Stimulated activated CD4-positive, alpha-beta T cell treated with anti-CD3 and anti-CD28 coated beads, Interleukin-4, amount 100 ng/mL, for 4 hours (primary cell): ENCODE results near the gene CNTD1.
"Not testable (repeated sequence)": the region's sequence is repeated elsewhere in the genome, so short reads cannot be mapped to it uniquely, and the experiment has no call there.

ENCODE experiments used
- DNase-seq, 2 experiments: peaks; one replicate each; pipeline ENCODE4 v3.0.0-alpha.2; 2020

CNTD1 gene

DNA sequence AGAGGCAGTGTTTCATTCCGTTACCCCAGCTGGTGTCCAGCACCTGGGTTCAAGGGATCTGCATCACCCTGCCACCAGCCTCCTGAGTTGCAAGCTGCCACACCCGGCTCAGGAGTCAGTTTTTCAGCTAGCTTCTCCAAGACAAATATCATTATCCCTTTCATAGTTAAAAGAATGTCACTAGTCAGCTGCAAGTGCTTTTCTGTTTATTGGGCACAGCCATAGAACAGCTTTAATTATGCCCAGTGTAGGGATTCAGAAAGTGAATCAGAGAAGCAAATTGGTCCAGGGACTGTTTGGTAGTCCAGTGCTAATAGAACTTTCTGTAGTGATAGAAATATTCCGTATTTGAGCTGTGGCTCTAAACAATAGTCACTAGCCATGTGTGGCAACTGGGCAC lies 49.4 kb downstream of the CNTD1 start:
- DNase-seq, result no peak

DNA sequence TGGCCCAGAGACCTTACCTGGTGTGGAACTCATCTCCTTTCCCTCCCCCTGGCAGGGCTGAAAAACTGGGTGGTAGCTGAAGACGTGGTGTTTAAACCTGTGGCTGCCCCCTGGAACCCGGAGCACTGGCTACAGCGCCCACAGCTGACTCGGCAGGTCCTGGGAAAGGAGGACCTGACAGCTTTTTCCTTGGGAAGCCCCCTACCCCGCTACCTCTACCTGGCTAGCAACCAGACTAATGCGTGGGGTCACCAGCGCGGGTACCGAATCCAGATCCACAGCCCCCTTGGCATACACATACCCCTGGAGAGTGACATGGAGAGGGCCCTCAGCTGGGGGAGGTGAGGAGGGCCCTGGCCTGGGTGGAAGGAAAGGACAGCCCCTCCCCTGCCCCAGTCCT lies 50.4 kb downstream of the CNTD1 start:
- DNase-seq, result no peak

DNA sequence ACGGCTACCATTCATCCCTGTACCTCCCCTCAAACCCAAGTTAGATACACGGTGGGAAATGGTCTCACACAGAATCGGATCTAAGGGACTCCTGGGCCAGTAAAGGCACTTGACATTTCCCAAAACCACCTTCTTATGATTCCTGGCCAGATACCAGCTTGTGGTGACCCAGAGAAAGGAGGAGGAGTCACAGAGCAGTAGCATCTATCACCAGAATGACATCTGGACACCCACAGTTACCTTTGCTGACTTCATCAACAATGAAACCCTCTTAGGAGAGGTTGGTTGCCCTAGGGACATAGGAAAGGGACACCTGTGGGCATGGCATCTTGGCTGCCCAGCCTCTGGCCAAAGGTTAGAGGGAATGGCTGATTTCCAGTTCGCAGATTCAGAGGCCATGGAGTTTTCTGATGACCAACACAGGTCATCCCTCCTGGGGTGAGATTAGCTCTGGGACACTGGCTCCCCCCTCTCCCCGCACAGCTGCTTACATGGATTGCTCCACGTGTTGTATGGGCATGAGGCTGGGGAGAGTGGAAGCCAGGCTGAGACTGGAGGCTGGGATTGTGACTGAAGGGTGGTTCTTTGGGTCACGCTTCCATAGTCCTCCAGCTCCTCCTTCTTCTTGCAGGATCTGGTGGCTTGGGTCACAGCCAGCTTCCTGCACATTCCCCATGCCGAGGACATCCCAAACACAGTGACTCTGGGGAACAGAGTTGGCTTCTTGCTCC lies 51.0 kb downstream of the CNTD1 start:
- no peak for DNase-seq

DNA sequence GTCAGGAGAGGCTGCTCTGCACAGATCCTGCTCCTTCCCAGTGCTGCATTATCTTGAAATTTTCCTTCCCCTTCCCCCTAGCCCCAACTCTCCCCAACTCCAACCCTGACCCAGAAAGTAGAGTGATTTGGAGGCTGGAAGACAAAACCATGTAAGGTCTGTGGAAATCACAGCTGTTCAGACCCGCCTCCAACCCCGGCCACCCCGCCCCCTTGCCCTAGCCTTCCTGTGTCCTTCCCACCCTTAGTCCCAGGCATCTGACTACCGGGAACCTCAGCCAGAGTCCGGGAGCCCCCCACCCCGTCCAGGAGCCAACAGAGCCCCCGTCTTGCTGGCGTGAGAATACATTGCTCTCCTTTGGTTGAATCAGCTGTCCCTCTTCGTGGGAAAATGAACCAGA lies 52.3 kb downstream of the CNTD1 start, which contains the start of gene AOC3:
TSS of gene AOC3 (plus strand) at position 246 of the 400 bp plus-strand sequence. CDS start at position 391, 145 bp downstream.
- no peak for DNase-seq

DNA sequence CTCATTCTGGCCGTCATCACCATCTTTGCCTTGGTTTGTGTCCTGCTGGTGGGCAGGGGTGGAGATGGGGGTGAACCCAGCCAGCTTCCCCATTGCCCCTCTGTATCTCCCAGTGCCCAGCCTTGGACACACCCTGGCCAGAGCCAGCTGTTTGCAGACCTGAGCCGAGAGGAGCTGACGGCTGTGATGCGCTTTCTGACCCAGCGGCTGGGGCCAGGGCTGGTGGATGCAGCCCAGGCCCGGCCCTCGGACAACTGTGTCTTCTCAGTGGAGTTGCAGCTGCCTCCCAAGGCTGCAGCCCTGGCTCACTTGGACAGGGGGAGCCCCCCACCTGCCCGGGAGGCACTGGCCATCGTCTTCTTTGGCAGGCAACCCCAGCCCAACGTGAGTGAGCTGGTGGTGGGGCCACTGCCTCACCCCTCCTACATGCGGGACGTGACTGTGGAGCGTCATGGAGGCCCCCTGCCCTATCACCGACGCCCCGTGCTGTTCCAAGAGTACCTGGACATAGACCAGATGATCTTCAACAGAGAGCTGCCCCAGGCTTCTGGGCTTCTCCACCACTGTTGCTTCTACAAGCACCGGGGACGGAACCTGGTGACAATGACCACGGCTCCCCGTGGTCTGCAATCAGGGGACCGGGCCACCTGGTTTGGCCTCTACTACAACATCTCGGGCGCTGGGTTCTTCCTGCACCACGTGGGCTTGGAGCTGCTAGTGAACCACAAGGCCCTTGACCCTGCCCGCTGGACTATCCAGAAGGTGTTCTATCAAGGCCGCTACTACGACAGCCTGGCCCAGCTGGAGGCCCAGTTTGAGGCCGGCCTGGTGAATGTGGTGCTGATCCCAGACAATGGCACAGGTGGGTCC lies 52.9 kb downstream of the CNTD1 start:
- DNase-seq, result not testable (repeated sequence)

DNA sequence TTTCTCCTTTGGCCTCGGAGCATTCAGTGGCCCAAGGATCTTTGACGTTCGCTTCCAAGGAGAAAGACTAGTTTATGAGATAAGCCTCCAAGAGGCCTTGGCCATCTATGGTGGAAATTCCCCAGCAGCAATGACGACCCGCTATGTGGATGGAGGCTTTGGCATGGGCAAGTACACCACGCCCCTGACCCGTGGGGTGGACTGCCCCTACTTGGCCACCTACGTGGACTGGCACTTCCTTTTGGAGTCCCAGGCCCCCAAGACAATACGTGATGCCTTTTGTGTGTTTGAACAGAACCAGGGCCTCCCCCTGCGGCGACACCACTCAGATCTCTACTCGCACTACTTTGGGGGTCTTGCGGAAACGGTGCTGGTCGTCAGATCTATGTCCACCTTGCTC lies 53.7 kb downstream of the CNTD1 start:
- DNase-seq, result no peak

DNA sequence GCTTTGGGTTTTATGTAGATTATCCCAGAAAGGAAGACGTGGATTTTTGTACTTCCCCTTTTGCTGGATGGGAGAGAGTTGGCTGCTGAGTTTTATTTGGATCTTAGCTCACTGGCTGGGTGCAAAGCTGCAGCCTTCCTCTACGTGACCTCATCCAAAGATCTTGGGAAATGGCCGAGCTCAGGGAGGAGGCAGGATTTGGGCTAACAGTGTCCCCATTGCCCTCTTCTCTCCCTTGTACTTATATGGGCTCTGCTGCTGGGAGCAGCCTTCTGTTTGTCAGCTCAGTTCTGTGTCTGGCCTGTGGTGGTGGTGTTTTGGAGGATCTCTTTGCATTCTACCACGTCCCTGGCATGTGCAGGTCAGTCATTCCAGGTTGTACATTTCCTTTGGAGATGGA lies 54.3 kb downstream of the CNTD1 start:
- DNase-seq, result no peak

DNA sequence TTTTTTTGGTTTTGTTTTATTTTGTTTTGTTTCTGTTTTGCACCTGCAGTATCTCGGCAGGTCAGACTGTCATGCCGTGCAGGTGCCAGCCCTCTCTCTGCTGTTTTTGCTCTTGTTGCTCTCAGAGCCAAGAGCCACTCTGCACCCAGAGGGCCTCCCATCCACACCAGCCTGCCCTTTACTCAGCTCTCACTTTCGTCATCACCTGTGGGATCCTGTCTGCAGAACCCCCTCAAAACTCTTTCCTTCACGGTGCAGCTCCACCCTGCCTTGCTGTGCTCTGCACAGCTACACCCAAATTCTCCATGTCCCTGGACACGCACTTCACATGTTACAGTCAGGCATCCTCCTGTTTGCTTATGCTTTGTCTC lies 54.9 kb downstream of the CNTD1 start:
- DNase-seq, result no peak

DNA sequence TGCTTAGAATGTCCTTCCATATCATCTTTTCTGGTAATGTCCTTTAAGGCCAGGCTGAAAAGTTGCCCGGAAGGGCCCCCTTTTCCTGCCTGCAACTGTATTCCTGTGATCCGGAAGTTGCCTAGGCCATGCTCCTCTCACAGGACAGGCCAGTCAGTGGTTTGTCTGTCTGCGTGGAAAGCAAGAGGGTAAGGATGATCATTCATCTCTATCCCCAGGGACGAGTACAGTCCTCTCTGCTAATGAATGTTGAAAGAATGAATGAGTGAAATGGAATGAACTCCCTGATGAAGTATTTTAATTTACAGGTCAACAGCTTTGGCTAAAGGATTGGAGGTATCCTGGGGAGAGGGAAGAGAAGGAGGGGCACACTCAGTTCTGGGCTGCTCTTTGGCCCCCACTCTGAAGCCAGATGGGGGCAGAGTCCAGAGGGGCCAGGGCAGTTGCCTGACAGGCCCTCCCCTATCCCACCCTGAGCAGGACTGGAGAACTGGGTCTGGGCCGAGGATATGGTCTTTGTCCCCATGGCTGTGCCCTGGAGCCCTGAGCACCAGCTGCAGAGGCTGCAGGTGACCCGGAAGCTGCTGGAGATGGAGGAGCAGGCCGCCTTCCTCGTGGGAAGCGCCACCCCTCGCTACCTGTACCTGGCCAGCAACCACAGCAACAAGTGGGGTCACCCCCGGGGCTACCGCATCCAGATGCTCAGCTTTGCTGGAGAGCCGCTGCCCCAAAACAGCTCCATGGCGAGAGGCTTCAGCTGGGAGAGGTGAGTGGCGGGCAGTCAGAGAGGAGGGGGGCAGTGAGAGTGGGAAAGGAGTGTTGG lies 55.5 kb downstream of the CNTD1 start:
- no peak for DNase-seq

DNA sequence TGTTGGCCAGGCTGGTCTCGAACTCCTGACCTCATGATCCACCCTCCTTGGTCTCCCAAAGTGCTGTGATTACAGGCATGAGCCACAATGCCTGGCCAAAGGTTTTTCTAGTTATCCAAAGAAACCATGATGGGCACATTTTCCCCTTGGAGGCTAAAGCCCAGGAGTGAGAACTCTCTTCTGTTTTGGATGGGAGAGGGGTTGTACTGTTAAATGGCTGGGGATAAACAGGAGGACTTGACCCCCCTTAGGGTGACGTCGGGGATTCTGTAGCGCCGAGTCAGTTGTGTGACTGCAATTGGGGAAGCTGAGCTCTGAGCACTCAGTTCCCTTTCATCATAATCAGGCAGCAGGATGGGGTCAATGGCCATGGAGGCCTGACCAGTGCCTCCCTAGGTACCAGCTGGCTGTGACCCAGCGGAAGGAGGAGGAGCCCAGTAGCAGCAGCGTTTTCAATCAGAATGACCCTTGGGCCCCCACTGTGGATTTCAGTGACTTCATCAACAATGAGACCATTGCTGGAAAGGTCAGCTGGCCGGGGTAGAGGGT lies 56.5 kb downstream of the CNTD1 start:
- no peak for DNase-seq

DNA sequence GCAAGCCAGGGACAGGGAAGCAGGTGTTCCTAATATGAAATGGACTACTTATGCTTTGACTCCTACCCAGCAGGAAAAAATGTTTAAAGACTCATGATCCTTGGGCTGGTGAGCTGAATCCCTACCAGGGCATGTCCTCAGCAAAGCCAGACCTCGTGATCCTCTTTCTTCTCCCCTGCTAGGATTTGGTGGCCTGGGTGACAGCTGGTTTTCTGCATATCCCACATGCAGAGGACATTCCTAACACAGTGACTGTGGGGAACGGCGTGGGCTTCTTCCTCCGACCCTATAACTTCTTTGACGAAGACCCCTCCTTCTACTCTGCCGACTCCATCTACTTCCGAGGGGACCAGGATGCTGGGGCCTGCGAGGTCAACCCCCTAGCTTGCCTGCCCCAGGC lies 57.4 kb downstream of the CNTD1 start:
- DNase-seq, result not testable (repeated sequence)

DNA sequence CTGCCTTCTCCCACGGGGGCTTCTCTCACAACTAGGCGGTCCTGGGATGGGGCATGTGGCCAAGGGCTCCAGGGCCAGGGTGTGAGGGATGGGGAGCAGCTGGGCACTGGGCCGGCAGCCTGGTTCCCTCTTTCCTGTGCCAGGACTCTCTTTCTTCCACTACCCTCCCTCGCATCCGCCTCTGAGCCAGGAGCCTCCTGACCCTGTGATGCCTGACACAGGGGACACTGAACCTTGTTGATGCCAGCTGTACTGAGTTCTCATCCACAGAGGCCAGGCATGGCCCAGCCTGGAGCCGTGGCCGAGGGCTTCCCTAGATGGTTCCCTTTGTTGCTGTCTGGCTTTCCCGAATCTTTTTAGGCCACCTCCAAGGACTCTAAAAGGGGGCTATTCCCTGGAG lies 57.9 kb downstream of the CNTD1 start:
- DNase-seq, result not testable (repeated sequence)

DNA sequence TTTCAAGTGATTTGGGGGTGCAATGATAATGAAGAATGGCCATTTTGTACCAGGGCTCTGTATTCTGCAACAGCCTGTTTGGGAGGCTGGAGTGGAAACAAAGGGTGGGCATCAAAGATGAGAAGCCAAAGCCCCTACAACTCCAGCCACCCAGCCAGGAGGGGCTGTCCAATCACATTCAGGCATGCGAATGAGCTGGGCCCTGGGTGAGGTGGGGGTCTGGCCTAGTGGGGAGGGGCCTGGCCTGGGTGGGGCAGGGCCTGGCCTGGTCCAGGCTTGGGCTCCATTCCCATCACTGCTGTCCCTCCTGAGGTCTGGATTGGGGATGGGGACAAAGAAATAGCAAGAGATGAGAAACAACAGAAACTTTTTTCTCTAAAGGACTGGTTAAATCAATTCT lies 58.7 kb downstream of the CNTD1 start:
- no peak for DNase-seq
